ENCODE data around the gene MICAL3.

DNA sequence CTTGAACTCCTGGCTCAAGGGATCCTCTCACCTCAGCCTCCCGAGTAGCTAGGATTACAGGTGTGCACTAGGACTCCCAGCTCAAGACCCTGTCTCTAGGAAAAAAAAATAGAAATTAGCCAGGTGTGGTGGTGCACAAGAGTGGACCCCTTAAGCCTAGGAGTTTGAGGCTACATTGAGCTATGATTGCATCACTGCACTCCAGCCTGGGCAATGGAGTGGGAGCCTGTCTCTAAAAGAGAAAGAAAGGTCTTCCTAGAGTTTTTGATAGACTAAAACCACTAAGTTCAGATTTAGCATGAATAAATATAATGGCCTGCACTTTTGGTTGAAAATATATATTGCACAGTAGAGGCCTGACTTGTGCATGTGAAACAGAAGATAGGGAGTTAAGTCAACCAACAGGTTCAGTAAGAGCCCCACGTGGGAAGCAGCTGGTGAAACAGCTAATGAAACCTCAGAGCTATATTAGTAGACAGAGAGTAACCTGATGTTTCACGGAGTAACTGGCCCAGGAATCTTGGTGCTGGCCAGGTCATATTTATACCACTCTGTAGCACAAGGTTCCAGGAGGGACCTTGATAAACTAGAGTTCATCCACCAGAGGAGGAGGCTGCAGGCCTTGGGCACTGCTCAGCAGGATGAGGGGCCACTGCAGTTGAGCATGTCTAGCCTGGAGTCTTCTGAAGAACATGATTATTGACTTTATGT, 4.6 kb upstream of the MICAL3 start:
- TF ChIP-seq YY1 (IDR thresholded peaks at IDR 0.05; ENCODE audit: low read depth, low read length): no peak
- TF ChIP-seq RFX5 (IDR thresholded peaks at IDR 0.05; ENCODE audit: borderline replicate concordance, low read depth, low read length): no peak
- TF ChIP-seq, protein P1, sequence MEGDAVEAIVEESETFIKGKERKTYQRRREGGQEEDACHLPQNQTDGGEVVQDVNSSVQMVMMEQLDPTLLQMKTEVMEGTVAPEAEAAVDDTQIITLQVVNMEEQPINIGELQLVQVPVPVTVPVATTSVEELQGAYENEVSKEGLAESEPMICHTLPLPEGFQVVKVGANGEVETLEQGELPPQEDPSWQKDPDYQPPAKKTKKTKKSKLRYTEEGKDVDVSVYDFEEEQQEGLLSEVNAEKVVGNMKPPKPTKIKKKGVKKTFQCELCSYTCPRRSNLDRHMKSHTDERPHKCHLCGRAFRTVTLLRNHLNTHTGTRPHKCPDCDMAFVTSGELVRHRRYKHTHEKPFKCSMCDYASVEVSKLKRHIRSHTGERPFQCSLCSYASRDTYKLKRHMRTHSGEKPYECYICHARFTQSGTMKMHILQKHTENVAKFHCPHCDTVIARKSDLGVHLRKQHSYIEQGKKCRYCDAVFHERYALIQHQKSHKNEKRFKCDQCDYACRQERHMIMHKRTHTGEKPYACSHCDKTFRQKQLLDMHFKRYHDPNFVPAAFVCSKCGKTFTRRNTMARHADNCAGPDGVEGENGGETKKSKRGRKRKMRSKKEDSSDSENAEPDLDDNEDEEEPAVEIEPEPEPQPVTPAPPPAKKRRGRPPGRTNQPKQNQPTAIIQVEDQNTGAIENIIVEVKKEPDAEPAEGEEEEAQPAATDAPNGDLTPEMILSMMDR (IDR thresholded peaks at IDR 0.05; ENCODE audit: control extremely low read depth in 1 of 3, insufficient read depth in 1 of 3, low read depth in 1 of 3, low read length in 3 of 3): no peak
- TF ChIP-seq, protein P2, sequence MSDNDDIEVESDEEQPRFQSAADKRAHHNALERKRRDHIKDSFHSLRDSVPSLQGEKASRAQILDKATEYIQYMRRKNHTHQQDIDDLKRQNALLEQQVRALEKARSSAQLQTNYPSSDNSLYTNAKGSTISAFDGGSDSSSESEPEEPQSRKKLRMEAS (IDR thresholded peaks at IDR 0.05): no peak
- no peak for TF ChIP-seq CEBPB (IDR thresholded peaks at IDR 0.05; ENCODE audit: low read depth, low read length)
